GM19455 (cell line): ENCODE results near the gene PP2D1.
"Not testable (repeated sequence)": the region's sequence is repeated elsewhere in the genome, so short reads cannot be mapped to it uniquely, and the experiment has no call there.

Experiments used
- ATAC-seq: cut with Tn5 transposase; IDR thresholded peaks from one replicate; pipeline ENCODE4 v1.9.1; 2021; ENCODE audit not compliant: unreplicated experiment

The PP2D1 gene

DNA sequence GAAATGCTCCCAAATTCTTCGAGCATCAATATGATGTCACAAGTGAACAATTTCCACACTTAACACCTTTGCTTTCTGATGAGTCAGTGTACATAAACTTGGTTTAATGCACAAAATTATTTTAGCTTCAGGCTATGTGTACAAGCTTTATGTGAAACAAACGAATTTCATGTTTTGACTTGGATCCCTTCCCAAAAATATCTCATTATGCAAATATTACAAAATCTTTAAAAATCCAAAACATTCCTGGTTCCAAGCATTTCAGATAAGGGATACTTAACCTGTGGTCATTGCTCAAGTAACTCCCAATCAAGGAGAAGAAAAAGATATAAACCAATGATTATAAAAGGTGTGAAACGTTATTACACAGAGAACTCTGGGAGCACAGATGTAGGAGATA lies 40.0 kb downstream of the PP2D1 start:
- ATAC-seq: no peak

DNA sequence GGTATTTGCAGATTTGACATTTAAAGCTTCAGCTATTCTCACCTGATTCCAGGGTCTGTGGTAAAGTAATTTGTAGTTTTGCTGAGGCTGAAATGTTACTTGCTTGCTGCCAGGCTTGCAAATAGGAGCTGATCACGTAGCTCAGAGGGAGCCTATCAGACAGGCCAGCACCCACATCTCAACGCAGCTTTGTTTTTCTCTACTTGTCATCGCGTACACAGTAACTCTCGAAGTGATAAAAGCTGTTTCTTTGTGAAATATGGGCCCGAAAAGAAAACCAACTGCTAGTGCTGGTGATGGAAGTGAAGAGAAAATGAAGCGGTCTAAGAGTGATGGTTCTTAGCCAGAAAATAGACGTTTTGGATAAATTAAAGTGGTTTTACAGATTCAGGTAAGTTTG lies 41.7 kb downstream of the PP2D1 start:
- ATAC-seq: no peak

DNA sequence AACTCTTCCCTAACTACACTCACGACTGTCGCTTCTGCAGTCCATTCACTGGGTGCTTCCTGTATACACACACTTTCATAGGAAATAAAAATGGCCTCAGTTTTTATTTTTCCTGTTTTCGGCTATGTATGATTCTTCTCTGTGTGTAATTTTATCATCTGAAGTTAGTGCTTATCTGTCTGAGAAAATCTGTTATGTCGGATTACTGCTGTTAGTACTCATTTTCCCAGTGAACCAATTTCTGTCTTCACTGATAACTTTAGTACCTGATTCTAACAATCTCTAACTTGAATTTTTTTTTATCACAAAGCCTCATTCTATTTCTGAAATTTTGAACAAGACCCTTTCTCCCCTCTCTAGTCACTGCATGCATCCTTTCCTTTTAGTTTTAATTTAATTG lies 44.3 kb downstream of the PP2D1 start:
- ATAC-seq: no peak

DNA sequence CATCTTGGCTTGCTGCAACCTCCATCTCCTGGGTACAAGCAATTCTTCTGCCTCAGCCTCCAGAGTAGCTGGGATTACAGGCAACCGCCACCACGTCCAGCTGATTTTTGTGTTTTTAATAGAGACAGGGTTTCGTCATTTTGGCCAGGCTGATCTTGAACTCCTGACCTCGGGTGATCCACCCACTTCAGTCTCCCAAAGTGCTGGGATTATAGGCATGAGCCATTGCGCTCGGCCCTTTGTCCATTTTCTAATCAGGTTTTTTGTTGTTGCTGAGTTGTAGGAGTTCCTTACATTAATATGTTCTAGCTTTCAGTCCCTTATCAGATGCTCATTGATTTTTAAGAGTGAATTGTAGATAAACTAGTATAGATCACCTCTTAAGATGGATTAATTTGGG lies 44.9 kb downstream of the PP2D1 start:
- ATAC-seq: no peak

DNA sequence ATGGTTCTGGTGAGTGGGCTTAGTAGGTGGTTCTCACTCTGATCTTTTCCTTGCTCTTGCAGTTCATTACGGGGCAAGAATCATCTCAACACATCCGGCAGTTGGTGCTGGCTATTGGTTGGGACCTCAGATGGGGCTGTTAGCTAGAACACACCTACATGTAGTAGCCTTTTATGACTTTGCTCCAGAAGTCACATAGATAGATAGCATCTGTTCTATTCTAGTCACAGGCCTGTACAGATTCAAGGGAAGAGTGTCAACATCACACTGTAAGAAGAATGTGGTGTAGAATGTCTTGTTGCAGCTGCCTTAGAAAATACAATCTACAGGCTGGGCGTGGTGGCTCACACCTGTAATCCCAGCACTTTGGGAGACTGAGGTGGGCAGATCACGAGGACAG lies 50.1 kb downstream of the PP2D1 start:
- no peak for ATAC-seq

DNA sequence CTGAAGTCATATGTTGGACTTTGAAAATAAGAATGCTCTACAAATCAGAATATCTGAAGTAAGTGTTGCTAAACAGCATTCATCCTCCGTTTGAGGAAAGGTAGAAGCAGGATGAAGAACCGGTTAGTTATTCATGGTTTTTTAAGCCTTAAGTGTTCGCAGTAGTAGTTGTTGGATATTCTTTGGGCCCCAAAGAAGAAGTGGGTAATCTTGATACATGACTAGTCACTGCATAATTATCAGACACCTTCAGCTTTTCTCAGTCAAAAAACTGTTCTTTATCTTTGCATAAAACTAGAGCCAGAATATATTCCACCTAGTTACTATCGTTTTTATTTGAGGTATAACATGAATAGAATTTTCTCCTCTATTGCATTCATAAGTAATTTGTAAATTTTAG lies 51.4 kb downstream of the PP2D1 start:
- ATAC-seq: no peak

DNA sequence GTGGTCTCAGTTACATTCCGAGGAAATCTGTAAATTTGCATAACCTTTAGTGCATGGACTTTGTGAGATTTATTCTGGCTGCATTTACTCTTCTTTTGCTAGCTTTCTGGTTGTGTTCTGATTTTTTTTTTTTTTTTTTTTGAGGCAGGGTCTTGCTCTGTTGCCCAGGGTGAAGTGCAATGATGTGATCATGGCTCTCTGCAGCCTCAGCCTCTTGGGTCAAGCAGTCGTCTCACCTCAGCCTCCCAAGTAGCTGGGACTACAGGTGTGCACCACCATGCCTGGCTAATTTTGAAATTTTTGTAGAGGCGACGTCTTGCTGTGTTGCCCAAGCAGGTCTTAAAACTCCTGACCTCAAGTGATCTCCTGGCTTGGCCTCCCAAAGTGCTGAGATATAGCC lies 52.6 kb downstream of the PP2D1 start:
- ATAC-seq: no peak

DNA sequence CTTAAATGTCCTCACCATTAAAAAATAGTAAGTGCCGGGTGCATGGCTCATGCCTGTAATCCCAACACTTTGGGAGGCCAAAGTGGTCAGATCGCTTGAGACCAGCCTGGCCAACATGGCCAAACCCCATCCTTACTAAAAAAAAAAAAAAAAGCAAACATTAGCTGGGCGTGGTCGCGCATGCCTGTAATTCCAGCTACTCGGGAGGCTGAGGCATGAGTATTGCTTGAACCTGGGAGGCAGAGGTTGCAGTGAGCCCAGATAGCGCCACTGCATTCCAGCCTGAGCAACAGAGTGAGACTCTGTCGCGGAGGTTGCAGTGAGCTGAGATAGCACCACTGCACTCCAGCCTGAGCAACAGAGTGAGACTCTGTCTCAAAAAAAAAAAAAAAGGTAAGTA lies 54.7 kb downstream of the PP2D1 start:
- not testable (repeated sequence) for ATAC-seq

DNA sequence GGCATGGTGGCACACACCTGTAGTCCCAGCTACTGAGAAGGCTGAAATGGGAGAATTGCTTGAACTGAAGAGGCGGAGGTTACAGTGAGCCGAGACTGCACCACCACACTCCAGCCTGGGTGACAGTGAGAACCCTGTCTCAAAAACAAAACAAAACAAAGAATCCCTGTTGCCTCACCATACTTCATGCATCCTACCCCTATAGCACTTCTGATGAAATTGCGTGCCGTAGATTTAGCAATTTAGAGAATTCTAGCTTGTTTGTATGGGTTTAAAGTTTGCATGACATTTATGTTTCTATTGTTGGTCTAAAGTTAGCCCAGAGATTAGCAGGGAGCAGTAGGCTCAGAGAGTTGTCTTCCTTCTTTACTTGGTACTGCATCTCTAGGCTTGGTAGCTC lies 57.4 kb downstream of the PP2D1 start:
- ATAC-seq: no peak

DNA sequence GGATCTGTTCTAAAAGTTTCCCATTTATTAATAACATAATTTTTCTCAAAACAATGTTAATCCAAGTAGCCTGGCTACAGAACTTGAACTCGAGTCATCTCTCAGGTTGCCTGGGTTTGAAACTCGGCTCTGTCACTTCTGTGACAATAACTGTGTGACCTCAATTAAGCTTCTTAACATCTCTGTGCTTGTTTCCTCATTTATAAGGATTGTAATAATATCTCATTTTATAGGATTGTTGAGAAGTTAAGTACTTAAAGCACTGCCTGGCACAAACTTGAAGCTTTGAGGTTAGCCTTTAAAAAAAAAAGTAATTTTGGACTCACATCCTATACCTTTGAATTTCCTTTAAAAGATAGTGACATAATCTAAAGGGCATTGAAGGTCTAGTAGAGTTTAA lies 61.7 kb downstream of the PP2D1 start:
- ATAC-seq: no peak

DNA sequence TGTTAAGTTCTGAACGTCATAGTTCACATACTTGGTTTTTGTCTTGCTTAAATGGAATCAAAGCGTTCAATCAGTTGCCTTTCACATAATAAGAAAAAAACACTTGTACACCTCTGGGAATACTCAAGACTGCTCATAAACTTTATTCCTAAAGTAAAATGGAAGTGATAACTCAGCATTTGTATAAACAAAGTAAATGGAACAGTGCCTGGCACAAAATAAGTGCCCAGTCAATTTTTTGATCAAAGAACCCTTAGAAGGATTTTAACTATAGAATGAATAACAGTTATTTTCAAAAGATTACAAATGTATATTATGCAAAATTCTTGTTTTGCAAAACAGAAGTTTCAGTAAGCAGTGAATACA lies 63.9 kb downstream of the PP2D1 start:
- ATAC-seq: no peak

DNA sequence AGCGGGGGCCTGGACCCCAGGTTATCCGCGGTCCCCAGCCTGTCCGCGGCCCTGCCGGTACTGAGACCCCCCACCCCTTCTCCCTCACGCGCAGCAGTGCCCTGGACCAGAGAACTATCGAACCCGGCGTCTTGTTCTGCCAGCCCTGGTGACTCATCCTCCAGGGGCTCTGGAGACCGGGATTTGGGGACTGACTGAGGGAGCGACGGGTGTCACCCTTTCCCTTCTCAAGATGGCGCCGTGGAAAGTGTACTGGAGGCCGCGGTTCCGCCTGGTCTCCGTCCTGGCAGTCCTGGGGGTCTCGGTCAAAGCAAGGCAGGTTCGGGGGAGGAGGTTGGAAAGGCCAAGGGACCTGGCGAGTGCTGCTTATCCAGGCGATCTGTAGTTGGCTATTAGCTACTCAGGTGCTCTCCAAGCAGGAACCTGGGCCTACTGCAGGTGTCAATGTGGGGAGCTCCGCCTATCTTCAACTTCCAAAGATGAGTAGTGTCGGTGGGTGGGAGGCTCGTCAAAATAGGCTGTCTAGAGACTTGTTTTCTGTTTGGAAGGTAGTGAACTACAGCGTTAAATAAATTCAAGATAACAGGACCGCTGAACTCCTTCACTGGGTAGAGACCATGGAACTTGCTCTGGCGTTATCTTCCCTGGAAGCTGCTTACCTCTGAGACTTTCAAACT lies 64.4 kb downstream of the PP2D1 start:
- ATAC-seq: peak; percentile 21

DNA sequence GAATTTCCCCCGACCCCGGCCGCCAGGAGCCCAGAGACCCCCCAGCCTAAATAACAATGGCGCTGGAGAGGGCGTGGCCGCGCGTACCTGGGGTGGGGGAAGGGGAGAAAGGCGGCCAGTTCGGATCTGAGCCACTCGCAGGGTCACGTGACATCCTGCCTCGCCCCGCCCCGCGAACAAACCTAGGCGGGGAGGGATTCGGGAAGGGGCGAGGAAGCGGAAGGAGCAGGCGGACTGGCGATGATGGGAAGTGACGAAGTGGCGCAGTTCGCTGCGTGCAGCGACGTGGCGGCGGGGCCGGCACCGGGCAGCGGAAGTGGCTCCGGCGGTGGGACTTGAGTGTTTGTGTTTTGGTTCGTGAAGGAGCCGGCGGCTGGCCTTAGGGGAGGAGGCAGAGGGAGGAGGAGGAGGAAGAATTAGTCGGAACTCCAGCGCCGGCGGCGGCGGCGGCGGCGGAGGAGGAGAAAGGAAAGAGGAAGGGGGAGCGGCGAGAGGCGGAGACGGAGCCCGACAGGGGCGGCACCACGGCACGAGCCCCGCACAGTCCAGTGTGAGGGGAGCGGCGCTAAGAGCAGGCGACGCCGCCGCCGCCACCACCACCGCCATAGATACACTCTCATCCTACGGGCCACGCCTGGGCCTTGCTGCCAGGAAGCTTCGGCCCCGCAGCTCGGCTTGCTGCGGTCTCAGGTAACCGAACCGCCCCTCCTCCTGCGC lies 65.1 kb downstream of the PP2D1 start, which contains the start of gene RAB5A:
RAB5A (plus strand) TSS at position 266 of the 717 bp plus-strand sequence. CDS start 3,802 bp downstream, outside the sequence.
- ATAC-seq: peak; percentile 94

DNA sequence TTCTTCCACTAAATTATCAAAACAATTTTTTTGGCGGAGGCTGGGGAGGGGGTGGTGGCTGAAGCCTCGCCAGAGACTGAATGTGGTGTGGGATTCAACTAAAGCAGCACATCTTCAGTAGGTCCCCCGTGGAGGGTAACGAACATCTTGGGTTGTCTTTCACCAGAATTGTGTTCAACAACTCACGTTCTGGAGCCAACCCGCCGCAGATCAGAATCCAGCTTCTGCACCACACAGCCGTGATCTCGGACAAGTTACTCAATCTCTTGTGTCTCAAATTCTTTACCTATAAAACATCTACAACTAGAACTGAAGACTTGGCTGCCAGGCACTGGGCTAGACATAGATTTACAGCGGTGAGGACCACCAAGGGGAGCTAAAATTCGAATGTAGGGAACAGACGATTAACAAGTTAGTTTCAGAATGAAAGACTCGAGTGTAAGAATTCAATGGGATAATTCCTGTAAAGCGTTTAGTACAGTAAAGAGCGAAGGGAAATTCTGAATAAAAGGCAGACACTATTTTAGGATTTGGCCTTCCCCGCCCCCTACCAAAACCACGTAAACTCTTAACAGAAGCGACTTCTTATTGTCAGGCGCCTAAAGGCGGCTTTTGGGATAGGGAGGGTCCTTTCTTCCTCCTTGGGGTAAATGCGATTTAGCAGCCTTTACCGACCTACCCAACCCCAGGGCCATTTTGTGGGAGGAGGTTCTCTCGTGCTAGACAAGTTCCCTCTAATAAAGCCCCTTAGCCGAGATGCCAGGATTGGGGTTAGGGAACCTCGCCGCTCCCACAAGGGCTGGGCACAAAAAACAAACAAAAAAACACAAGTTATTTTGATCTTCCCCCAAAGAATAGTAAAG lies 65.9 kb downstream of the PP2D1 start:
- ATAC-seq: peak; percentile 7

DNA sequence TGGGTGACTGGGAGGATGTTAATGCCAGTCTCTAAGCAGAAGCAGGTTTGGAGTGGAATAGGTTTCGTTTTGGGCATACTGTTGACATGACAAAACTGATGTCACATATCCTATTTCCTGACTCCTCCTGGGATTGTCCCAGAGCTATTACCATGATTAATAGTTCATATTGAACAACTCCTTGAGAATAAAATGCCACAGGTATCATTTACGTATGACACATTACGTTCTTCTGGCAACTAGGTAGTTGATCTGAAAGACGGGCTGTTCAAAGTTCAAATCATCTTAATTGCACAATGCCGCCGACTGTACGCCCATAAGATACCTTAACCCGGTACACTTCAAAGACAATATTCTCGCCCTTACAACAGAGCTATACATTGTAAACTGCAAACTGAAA lies 66.5 kb downstream of the PP2D1 start:
- no peak for ATAC-seq

DNA sequence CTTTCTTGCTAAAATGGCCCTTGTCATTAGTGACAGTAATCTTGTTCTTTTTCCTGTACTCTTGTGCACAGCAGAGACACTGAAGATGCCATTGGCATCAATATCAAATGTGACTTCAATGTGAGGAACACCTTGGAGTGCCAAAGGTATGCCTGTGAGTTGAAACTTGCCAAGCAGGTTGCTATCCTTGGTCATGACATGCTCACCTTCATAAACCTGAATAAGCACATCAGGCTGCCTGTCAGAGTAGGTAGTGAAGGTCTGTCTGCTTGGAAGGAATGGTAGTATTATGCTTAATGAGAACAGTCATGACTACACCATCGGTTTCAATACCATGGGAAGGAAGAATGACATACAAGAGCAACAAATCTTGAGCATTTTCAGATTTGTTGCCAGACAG lies 71.4 kb downstream of the PP2D1 start:
- ATAC-seq: no peak

DNA sequence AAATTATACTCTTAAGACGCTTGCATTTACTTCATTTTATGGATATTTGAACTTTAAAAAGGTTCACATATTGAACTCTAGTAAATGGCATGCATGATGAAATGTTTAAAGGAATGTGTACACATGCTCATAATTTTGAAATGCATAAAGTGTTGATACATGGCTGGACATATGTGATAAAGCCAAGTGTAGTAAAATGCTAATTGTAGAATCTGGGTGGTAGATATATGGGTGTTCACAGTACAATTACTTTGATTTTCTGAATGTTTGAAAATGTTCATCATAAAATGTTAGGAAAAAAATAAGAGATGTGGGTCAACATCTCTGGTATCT lies 73.8 kb downstream of the PP2D1 start:
- ATAC-seq: no peak

DNA sequence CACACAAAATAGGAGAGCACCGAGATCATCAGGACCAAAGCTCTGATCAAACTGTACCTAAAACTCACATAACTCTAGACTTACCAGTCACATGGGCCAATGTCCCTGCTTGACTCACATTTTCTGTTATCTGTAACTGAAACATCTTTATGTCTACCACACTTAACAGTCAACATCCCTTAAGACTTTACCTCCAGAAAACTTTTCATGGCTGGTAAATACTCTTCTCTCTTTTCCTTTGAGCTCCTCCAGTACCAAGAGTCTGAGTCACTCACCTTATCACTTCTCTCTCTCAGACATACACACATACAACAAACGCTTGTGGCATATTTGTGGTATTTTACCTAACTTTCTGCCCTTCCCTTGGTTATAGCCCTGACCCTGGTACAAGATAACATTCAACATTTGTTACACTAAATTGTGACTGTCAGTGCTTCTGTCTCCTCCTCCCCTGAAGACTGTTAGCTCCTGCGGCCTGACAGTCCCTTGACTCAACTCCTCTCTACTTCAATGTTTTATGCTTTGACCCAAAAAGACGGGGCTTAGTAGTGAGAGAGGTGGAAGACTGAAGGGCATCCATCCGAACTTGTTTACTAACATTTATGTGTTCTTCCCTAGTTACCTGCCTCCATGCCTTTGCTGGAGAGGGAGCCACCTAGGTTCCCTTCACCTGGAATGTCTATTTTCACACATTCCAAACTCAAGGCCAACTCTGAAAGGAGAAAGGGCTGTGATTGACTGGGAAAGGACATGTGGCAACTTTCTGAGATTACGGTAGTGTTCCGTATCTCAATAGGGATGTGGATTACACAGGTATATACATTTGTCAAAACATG lies 74.4 kb downstream of the PP2D1 start:
- no peak for ATAC-seq
